GM10847 (cell line): ENCODE results near the gene SLC38A3.

Experiments
- POLR2A ChIP-seq: IDR thresholded peaks from 2 replicates; pipeline ENCODE4 v1.6.1; 2011; ENCODE audit not compliant: insufficient read length; ENCODE audit errors: extremely low read depth

SLC38A3 gene

DNA sequence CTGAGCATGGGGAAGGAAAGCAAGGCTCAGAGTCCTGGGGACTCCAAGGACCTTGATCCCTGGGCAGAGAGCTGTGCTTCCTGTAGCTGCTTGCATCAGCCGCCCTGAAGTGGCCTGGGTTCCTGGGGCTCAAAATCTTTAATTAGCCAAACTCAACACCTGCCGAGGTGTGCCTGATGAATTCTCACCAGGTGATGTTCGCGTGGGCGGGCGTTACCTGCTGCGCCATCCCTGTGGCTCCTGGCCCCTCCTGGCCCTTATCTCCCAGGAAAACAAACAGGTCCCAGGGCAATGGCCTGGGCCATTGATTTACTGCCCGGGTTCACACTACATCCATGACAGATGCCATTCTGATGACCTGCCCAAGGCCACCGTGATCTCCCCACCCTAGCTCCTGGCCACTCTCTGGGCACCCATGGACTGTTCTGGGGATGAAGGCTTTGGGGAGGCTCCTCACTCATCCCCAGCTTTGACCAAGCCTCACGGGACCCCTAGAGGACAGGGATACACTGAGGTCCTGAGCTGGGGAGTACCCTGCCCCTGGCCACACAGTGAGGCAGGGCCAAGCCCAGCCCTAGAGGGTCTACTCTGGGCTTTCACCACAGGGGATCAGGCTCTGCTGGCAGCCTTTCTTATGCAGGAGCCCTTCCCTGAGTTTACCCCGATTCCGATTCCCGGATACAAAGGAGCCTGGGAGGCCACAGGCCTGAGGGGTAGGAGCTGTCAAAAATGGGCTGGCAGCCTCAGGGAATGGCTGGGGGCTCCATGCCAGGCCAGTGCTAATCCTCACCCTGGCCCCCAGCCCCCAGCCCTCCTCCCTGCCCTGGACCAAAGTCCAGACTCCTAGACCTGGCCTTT is 5.7 kb downstream of the SLC38A3 start:
- no peak for TF ChIP-seq POLR2A

DNA sequence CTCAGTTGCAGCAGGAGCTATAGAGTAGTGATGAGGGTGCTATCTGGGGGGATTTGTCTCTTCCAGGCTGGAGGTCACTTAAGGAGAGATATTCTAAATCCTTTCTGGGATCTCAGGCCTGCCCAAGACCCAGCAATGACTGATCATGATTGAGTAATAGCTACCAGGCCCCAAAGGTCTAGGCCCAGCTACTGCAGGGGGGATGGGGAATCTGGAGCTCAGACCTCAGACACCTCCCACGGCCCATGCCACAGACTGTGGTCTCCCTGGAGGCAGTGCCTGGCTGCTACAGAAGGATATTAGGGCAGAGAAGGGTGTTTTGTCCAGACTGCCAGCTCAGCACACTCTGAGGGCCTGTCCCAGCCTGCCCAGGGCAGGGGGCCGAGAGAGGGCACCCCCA is 6.9 kb downstream of the SLC38A3 start:
- TF ChIP-seq POLR2A, result no peak

DNA sequence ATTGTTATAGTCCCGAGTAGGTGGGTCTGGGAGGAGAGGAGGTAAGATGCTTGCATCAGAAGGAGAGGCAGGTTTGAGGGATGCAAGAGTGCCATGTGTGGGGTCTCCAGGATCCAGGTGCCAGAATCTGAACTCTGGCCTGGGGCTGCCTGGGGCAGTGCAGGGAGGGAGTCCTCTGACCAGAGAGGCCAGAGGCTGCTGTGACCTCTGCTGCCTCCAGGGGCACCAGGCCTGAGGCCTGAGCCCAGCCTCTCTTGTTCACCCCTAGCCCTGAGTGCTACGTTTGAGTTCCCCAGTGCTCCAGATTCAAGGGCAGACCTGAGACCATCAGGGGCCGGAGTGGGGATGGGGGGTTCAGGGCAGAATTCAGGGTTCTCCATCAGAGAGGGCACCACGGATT is 7.4 kb downstream of the SLC38A3 start:
- no peak for TF ChIP-seq POLR2A

DNA sequence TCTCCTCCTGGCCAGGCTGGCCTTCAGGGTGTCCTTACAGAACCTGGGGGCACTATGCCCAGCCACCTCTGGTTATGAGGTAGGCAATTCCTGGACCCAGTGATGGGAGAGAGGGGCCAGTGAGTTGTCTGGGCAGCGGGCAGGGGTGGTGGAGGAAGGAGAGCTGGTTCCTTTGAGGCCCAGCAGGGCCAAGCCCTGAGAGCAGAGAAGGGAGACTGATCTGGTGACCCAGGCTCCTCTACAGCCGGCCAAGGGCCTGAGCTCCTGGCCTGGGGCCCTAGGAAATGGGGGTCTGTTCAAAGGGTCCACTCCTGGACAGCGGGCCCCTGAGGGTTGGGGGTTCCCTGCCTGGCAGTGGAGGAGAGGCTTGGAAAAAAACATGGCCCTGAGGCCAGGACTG is 7.9 kb downstream of the SLC38A3 start:
- TF ChIP-seq POLR2A, result no peak

DNA sequence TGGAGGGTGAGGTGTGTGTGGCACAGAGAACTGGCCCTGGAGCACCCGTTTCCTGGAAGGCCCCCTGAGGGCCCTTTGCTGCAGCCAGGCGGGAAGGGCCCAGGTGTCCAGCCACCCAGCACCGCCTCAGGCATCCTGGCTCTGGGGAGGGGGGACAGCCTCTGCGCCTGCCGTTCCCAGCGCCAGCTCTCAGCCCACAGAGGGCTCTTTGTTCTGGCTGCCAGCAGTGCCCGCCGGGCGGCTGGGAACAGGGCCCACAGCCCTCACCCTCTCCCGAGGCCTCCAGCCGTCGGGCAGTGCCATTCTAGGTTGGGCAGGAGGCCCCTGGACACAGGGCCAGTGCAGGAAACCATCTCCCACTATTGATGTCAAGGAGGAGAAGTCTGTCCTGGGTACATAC is 8.3 kb downstream of the SLC38A3 start:
- TF ChIP-seq POLR2A, result no peak

DNA sequence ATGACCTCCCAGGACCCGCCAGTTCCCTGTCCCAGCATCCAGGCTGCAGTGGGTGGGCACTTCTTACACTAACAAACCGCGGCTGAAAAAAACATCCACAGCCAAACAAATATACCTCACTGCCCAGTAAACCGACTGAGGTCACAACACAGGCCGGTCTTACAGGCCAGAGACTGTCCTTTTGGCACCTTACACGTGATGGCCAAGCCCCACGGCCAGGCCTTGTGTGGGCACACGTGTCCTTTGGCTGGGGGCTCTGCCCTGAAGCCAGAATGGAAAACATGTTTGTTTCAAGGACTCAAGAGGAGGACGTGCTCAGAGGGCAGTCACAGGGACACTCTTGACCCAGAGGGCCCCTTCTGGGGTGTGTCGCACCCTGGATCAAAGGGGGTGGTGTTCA is 9.8 kb downstream of the SLC38A3 start:
- TF ChIP-seq POLR2A, result no peak

DNA sequence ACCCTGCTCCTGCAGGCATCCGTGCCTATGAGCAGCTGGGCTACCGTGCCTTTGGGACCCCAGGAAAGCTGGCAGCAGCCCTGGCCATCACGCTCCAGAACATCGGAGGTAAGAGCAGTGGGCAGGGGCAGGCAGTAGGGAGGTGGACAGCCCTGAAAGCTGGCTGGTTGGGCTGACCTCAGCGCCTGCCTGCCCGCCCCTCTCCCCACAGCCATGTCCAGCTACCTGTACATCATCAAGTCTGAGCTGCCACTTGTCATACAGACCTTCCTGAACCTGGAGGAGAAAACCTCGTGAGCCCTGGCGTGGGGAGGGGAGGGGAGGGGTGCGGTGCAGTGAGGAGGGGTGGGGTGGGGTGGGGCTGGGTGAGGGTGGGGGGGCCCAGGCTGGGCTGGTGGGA is 10.5 kb downstream of the SLC38A3 start:
- TF ChIP-seq POLR2A, result no peak

DNA sequence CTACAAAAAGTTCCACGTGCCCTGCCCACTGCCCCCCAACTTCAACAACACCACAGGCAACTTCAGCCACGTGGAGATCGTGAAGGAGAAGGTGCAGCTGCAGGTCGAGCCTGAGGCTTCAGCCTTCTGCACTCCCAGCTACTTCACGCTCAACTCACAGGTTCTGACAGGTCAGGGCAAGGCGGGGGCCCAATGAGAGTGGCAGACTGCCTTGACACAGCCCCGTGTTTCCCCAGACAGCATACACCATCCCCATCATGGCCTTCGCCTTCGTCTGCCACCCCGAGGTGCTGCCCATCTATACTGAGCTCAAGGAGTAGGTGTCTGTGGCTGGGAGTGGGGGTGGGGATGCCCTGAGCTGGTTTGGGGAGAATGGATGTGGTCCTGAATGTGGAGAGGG is 12.6 kb downstream of the SLC38A3 start:
- TF ChIP-seq POLR2A, result no peak

DNA sequence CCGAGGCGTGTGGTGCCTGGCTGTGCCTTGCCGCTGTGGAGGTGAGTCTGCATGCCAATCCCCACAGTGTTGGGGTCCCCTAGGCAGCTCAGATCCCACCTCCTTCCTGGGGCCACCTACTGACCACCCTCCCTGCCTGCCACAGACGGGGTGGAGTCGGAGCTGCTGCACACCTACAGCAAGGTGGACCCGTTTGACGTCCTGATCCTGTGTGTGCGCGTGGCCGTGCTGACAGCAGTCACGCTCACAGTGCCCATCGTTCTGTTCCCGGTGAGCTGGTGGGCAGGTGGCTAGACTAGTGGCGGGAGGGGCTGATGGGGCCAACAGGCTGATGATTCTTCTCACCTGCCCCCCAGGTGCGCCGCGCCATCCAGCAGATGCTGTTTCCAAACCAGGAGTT is 13.4 kb downstream of the SLC38A3 start:
- no peak for TF ChIP-seq POLR2A

DNA sequence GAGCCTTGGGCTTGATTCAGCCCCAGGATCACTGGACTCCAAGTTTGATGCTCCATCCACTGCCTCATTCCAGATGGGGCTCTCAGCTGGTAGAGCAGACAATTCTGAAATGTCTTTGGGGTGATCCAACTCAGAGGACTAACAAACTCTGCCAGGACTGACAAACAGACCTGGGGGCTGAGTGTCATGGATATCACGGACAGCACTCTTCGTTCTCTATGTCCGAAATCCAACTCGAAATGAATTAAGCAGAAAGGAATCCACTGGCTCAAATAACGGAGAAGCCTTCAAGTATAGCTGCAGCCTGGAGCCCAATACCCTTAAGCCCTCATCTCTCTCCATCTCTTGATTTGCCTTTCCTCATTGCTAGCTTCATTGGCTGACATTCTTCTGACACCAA is 14.2 kb downstream of the SLC38A3 start:
- no peak for TF ChIP-seq POLR2A

DNA sequence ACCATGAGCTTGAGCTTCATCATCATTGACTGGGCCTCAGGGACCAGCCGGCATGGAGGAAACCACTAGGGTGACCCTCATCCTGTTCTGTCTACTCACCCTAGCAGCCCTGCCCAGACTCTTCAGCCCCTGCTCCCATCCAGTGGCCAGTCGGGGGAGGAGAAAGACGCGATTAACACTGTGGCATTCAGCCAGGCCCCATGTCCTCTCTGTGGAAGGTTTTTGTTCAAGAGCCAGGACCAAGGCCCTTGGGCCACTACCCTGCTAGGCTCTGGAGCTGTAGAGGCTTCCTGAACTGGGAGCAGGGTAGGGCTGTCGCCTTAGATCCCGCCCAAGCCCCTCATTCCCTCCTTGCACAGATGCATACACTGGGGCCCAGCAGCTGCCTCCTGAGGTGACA is 15.0 kb downstream of the SLC38A3 start:
- no peak for TF ChIP-seq POLR2A

DNA sequence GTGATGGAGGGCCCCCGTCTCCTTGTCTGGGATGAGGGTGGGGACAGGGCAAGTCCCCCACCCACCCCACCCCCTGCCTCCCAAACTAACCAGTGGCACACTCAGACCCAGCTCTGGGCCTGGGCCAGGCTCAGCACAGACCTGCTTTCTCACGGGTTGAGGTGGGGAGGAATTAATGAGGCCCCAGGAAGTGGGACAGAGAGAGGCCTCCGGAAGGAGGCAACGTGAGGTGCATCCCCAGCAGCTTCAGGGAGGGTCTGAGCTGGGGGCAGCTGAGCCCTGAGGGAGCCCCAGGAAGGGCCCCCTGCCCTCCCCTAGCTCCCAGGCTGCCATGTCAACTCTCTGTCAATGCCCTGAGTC is 16.0 kb downstream of the SLC38A3 start:
- TF ChIP-seq POLR2A, result no peak

DNA sequence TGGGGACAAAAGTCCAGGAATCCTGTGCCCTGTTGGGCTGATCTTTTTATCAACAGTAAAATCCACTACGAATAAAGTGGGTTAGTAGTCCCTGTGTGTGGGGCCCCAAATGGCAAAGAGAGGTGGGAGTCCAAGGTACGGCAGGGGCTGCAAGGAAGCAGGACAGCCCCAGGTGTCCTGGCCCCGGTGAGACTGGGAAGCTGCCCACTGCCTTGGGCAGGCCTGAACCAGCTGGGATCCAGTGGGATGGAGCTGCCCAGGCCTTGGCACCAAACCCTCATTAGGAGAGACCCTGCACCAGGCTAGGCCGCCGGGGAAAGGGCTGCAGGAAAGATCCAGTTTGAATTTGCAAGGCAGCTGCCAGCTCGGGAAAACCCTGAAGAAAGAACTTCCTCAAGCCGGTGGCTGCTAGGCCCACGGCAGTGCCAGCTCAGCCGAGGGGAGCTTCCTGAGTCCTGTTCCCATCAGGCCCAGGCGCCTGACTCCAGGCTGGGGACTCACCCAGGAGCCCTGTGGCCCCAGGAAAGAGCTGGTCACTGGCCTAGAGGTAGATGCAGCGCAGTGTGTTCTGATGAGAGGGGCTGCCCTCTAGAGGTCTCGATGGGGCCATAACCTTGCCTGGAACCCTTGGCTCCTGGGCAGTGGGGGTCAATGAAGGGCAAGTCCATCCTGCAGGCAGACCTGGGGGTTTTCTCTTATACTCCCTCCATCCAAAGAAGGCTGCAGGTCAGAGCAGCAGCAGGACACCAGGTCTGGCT is 16.5 kb downstream of the SLC38A3 start:
- no peak for TF ChIP-seq POLR2A

DNA sequence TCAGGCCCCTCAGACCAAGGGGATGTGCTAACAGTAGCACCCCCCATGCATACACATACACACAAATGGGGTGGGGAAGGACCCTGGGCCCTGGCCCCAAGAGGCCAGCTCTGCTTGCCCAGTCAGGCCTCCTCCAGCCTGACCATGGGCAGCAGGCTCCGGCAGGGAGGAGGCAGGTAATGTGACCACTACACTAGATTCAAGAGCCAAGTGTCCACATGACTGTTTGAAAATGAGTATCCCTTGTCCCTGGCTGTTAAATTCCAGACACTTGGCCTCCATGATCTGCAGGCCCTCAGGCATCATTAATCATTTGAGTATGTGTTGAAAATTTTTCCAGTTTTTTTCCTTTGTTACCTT is 17.1 kb downstream of the SLC38A3 start:
- no peak for TF ChIP-seq POLR2A

DNA sequence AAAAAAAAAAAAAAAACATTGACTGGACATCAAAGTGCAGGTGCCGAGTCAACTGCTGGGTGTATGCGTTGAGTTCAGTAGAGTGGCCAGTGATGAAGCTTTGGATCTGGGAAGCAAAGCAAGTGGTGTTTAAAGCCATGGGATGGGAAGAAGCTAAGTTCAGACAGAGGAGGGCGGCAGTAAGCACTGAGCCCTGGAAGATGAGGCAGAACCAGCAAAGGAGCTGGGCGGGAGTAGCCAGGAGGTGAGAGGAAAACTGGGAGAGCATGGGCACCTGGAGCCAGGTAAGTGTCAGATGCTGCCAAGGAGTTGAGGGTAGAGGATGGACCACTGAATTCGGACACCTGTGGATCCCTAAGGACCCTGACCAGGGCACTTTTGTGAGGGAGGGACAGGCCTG is 19.6 kb downstream of the SLC38A3 start:
- TF ChIP-seq POLR2A, result no peak

DNA sequence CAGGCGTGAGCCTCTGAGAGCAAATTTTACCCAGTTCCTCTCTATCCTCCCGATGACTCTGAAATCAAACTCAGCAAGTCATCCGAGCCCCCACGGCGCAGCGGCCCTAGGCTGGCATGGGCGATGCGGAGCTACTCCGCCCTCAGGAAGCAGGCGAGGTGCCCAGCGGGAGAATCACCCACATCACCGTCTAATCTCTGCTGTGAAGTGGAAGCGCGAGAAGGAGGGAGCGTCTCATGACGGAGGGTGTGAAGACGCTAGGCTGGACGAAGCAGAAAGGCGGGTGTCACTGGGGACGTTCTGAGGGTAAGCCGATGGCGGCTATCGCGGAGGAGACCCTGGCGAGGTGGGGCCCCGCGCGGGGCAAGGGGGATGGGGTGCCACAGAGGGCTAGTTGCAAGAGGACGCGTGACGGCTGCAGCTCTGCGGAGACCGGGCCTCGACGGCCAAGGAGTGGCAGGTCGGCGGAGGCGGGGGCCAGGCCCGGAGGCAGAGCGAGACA is 21.9 kb downstream of the SLC38A3 start:
- no peak for TF ChIP-seq POLR2A
